ENCODE results near the gene HTT. TPM values are rescaled to one million over a fixed set of nuclear protein-coding genes. Genes with fewer than 3 reads are reported as not detected.

Gene HTT
- polyA plus RNA-seq, 3 donors: 1.8 to 27.1 (median 3.0) TPM

DNA sequence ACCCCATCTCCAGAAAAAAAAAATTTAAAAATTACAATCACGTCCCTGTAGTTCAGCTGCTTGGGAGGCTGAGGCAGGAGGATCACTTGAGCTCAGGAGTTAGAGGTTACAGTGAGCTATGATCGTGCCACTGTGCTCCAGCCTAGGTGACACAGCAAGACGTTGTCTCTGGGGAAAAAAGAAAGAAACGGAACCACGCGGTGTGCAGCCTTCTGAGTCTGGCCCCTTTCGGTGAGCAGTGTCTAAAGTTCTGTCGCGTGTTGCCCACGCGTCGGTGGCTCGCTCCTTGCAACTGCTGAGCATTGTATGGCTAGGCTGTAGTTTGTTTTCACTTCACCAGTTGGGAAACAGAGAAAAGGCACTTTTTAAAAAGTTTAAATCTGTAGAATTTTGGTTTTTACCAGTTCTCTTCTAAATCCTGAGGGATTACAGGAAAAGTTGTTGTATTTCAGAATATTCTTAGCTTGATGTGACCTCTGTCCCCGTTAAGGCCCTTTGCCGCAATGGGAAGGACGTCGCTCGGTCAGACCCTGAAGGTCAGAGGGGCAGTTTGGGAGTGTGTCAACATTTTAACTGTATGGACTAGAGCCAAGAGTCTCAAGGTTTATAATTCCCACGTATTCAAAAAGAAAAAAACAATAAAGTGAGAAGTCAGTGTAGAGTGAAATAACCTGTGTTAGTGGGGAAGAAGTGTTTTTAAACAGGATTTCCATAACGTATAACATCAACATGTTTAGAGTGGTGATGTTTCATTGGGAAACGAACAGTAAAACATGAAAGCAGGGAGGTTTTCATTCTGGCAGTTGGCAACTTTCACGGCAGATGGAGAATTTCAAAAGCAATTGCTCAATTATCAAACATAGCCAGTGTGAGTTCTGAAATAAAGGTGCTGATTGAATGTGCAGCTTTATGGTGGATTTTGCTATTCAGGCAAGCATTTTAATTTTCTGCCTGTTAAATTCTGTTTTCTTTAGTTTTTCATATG lies 128.6 kb downstream of the HTT start:
- WGBS (ENCODE audit: insufficient coverage): 64% methylated on average over 10 of the region's 22 CpGs
- Histone ChIP-seq H3K36me3 (replicated peaks in 1 of 2; ENCODE audit: control insufficient read depth in 1 of 2, insufficient read depth in 2 of 2, low read length in 2 of 2) (peaks cover 49 to 74% of the 10 kb centered on the region in 2 donors), H3K9me3 (replicated peaks in 1 of 2; ENCODE audit: control insufficient read depth in 1 of 2, insufficient read depth in 1 of 2, low read length in 2 of 2) (no peaks in the 10 kb centered on the region), H3K4me2 (replicated peaks; ENCODE audit: extremely low read depth, low read length, poor library complexity, severe bottlenecking) (no peak overlapping the region), H3K27me3 (ENCODE audit: control insufficient read depth in 2 of 2, insufficient read depth in 2 of 2, low read length in 2 of 2) (no peaks in the 10 kb centered on the region), H3K27ac (ENCODE audit: low read depth in 1 of 2, low read length in 2 of 2) (peak overlapping the region; percentile 25 to 82), H3K4me3 (replicated peaks in 1 of 3; ENCODE audit: low read depth in 2 of 3, low read length in 3 of 3) (no peak overlapping the region), H2AFZ (ENCODE audit: insufficient read depth, low read depth, low read length, poor library complexity, severe bottlenecking) (no peak overlapping the region), H3K4me1 (ENCODE audit: control insufficient read depth in 1 of 2, insufficient read depth in 2 of 2, low read length in 2 of 2) (peaks cover 25 to 29% of the 10 kb centered on the region in 2 donors), H4K20me1 (ENCODE audit: insufficient read depth, low read length) (peaks cover 11% of the 10 kb centered on the region), H3K9ac (ENCODE audit: insufficient read depth, low read length, poor library complexity, severe bottlenecking) (no peak overlapping the region), H3K79me2 (ENCODE audit: insufficient read depth, low read length) (no peaks in the 10 kb centered on the region)
- Mint-ChIP-seq H3K27me3 (ENCODE audit: low read depth in 3 of 3) (peaks cover 0 to 2% (median 0%) of the 10 kb centered on the region in 3 donors), H3K4me3 (peak overlapping the region; percentile 47 to 59), H3K27ac (peak overlapping the region in 6 of 7 donors; percentile 58 to 98 (median 92)), H3K9me3 (no peaks in the 10 kb centered on the region), H3K4me1 (peaks cover 43% of the 10 kb centered on the region), H3K36me3 (peaks cover 72 to 78% of the 10 kb centered on the region in 2 donors)
- DNase-seq: peak; percentile 19 to 28 (median 20)
- TF ChIP-seq, protein P1, sequence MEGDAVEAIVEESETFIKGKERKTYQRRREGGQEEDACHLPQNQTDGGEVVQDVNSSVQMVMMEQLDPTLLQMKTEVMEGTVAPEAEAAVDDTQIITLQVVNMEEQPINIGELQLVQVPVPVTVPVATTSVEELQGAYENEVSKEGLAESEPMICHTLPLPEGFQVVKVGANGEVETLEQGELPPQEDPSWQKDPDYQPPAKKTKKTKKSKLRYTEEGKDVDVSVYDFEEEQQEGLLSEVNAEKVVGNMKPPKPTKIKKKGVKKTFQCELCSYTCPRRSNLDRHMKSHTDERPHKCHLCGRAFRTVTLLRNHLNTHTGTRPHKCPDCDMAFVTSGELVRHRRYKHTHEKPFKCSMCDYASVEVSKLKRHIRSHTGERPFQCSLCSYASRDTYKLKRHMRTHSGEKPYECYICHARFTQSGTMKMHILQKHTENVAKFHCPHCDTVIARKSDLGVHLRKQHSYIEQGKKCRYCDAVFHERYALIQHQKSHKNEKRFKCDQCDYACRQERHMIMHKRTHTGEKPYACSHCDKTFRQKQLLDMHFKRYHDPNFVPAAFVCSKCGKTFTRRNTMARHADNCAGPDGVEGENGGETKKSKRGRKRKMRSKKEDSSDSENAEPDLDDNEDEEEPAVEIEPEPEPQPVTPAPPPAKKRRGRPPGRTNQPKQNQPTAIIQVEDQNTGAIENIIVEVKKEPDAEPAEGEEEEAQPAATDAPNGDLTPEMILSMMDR (IDR thresholded peaks at IDR 0.05): no peak
- intact Hi-C loops (cut with micrococcal nuclease): loop anchor here in 1 of 2 donors (2.0 kb wide), 2 partner anchors 22 to 90 kb away; partner anchors contain the start of gene RGS12

DNA sequence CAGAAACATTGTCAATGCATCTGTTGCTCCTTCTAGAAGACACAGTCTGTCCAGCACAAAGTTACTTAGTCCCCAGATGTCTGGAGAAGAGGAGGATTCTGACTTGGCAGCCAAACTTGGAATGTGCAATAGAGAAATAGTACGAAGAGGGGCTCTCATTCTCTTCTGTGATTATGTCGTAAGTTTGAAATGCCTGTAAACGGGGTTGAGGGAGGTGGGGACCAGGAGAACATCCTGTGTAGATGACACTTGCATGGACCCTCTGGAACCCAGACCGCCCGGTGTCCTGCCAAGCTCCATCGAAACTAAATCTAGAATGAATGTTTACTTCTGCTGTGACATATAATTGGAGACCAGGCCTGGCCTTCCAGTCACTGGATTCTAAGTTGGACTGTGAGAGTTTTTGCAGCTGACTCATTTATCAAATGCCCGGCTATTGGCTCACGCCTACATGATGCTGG lies 129.5 kb downstream of the HTT start:
- Mint-ChIP-seq H3K27ac (peak overlapping the region in 2 of 7 donors; percentile 74 to 81), H3K4me3 (no peak overlapping the region), H3K36me3 (peaks cover 73 to 78% of the 10 kb centered on the region in 2 donors), H3K9me3 (no peaks in the 10 kb centered on the region), H3K4me1 (peaks cover 45% of the 10 kb centered on the region), H3K27me3 (ENCODE audit: low read depth in 3 of 3) (peaks cover 0 to 2% (median 0%) of the 10 kb centered on the region in 3 donors)
- TF ChIP-seq, protein P1 (IDR thresholded peaks at IDR 0.05): no peak
- no peak overlapping the region for H3K4me2 ChIP-seq (replicated peaks; ENCODE audit: extremely low read depth, low read length, poor library complexity, severe bottlenecking)
- 60% methylated on average over 4 of the region's 8 CpGs for WGBS (ENCODE audit: insufficient coverage)
- no peaks in the 10 kb centered on the region for H3K79me2 ChIP-seq (ENCODE audit: insufficient read depth, low read length)
- peaks cover 11% of the 10 kb centered on the region for H4K20me1 ChIP-seq (ENCODE audit: insufficient read depth, low read length)
- peak overlapping the region in 1 of 2 donors; percentile 82 for H3K27ac ChIP-seq (ENCODE audit: low read depth in 1 of 2, low read length in 2 of 2)
- H3K36me3 ChIP-seq (replicated peaks in 1 of 2; ENCODE audit: control insufficient read depth in 1 of 2, insufficient read depth in 2 of 2, low read length in 2 of 2): peaks cover 48 to 74% of the 10 kb centered on the region in 2 donors
- peaks cover 25 to 29% of the 10 kb centered on the region in 2 donors for H3K4me1 ChIP-seq (ENCODE audit: control insufficient read depth in 1 of 2, insufficient read depth in 2 of 2, low read length in 2 of 2)
- H3K4me3 ChIP-seq (replicated peaks in 1 of 3; ENCODE audit: low read depth in 2 of 3, low read length in 3 of 3): no peak overlapping the region
- H3K9me3 ChIP-seq (replicated peaks in 1 of 2; ENCODE audit: control insufficient read depth in 1 of 2, insufficient read depth in 1 of 2, low read length in 2 of 2): no peaks in the 10 kb centered on the region
- no peak for DNase-seq
- H3K9ac ChIP-seq (ENCODE audit: insufficient read depth, low read length, poor library complexity, severe bottlenecking): no peak overlapping the region
- intact Hi-C loops (cut with micrococcal nuclease): loop anchor here in 1 of 2 donors (2.0 kb wide), 2 partner anchors 21 to 89 kb away; partner anchors contain the start of gene RGS12
- H2AFZ ChIP-seq (ENCODE audit: insufficient read depth, low read depth, low read length, poor library complexity, severe bottlenecking): no peak overlapping the region
- no peaks in the 10 kb centered on the region for H3K27me3 ChIP-seq (ENCODE audit: control insufficient read depth in 2 of 2, insufficient read depth in 2 of 2, low read length in 2 of 2)
